ENCODE data around the gene BICC1. TPM values are rescaled to one million over a fixed set of nuclear protein-coding genes. Genes with fewer than 3 reads are reported as not detected.

The BICC1 gene
- total and polyA plus RNA-seq, 2 of the 8 experiments (the other 6 are each of a cell fraction or from before 2014, with no cell fraction given), result 0.20 to 0.73 TPM

DNA sequence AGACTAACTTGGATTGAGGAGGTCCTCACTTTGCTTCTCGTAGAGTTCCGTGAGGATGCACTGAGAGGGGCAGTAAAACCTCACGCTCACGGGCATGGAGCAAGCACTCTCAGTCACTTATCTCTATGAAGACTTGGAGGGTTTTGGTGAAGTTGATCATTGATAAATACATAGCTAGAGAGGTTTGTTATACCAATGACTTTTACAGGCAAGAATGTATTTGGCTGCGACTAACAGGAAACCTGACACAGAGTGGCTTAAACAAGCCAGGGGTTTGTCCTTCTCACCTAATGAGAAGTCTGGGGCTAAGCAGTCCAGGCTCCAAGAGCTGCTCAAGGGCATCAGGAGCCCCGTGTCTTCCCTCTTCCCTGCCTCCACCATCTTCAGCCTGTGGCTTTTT, 6.1 kb downstream of the BICC1 start:
- Histone ChIP-seq H3K56ac (replicated peaks; ENCODE audit: insufficient read length, low read depth, low read length) (no peak overlapping the region), H3K4me2 (ENCODE audit: insufficient read depth in 1 of 2, low read depth in 2 of 2, low read length in 2 of 2) (no peak overlapping the region), H3K4ac (replicated peaks; ENCODE audit: insufficient read length, low read depth, low read length) (no peak overlapping the region), H3K9me3 (ENCODE audit: insufficient read depth in 2 of 2, low read depth in 1 of 2, low read length in 1 of 2) (no peaks in the 10 kb centered on the region), H4K91ac (replicated peaks; ENCODE audit: insufficient read length, low read length) (no peak overlapping the region), H2BK15ac (ENCODE audit: low read length) (no peak overlapping the region), H3K36me3 (ENCODE audit: control insufficient read depth in 2 of 4, insufficient read depth in 4 of 4, low read length in 3 of 4) (no peaks in the 10 kb centered on the region), H4K5ac (ENCODE audit: insufficient read length, low read depth, low read length) (no peak overlapping the region), H3K23ac (ENCODE audit: insufficient read length) (no peak overlapping the region), H3K23me2 (ENCODE audit: low read depth, low read length) (peaks cover under 1% of the 10 kb centered on the region; the same call in 1 of the 2 replicates), H4K20me1 (replicated peaks in 1 of 2; ENCODE audit: control insufficient read depth in 1 of 2, insufficient read depth in 2 of 2, low read length in 2 of 2) (no peaks in the 10 kb centered on the region), H3K14ac (ENCODE audit: insufficient read length) (no peak overlapping the region), H2BK12ac (ENCODE audit: low read depth, low read length) (no peak overlapping the region), H2BK20ac (ENCODE audit: low read length) (no peak overlapping the region), H2AFZ (ENCODE audit: low read length) (no peak overlapping the region), H4K8ac (ENCODE audit: extremely low read depth, insufficient read depth, low read length) (no peak overlapping the region), H2BK5ac (ENCODE audit: low read depth, low read length) (no peak overlapping the region), H3K79me2 (ENCODE audit: control insufficient read depth in 1 of 2, insufficient read depth in 2 of 2, low read length in 2 of 2) (no peaks in the 10 kb centered on the region), H3K27ac (ENCODE audit: low read depth, low read length) (no peak overlapping the region), H3K9ac (replicated peaks in 1 of 4; ENCODE audit: extremely low read depth in 1 of 4, low read depth in 3 of 4, low read length in 3 of 4) (no peak overlapping the region), H2AK5ac (ENCODE audit: low read depth, low read length) (no peak overlapping the region), H3K79me1 (ENCODE audit: low read depth, low read length) (no peaks in the 10 kb centered on the region), H2BK120ac (replicated peaks; ENCODE audit: low read depth, low read length) (no peak overlapping the region), H3K4me3 (ENCODE audit: extremely low read depth in 1 of 4, insufficient read depth in 2 of 4, low read depth in 3 of 4, low read length in 4 of 4) (no peak overlapping the region), H3K4me1 (replicated peaks in 1 of 4; ENCODE audit: control insufficient read depth in 3 of 4, insufficient read depth in 4 of 4, low read length in 3 of 4) (peaks cover 0 to under 1% (median 0%) of the 10 kb centered on the region in 4 experiments; a peak in 2 of 7 replicates), H3K18ac (ENCODE audit: extremely low read depth, low read length) (no peak overlapping the region), H3K27me3 (replicated peaks in 1 of 4; ENCODE audit: control insufficient read depth in 3 of 4, extremely low read depth in 1 of 4, insufficient read depth in 3 of 4, low read length in 3 of 4) (peaks cover 0 to 12% (median 11%) of the 10 kb centered on the region in 4 experiments; a peak in 6 of 7 replicates)
- DNase-seq (ENCODE audit: low read depth in 1 of 2, low spot score in 2 of 2) (no peak), FAIRE-seq (no peak)
- WGBS, 2 experiments (ENCODE audit: extremely low coverage in 1 of 2, insufficient coverage in 1 of 2, insufficient read length in 1 of 2, insufficient replicate concordance in 2 of 2, low coverage in 1 of 2, low lambda C conversion rate in 2 of 2, missing lambda C conversion rate in 1 of 2), result 88% methylated on average over 6 of the region's 6 CpGs; no CpG with 5 or more reads in 1 of the 2 experiments
- CTCF ChIA-PET (ENCODE audit: partially characterized antibody), result interaction anchor here (1.1 to 2.0 kb wide), 3 partner anchors 9 to 15 kb away, joined by 3 to 6 read pairs (median 5); no protein-coding TSS in a partner anchor
- POLR2A ChIA-PET (ENCODE audit: partially characterized antibody), result no interaction called here
- TF ChIP-seq KDM1A (IDR thresholded peaks at IDR 0.05; ENCODE audit: borderline replicate concordance, low read length) (no peak), CTBP2 (IDR thresholded peaks at IDR 0.05; ENCODE audit: borderline replicate concordance, insufficient read depth, insufficient read length, low read length) (no peak), ASH2L (IDR thresholded peaks at IDR 0.05; ENCODE audit: low read length) (no peak), KDM4A (IDR thresholded peaks at IDR 0.05; ENCODE audit: low read depth, low read length, severe bottlenecking) (no peak), JUND (IDR thresholded peaks at IDR 0.05; ENCODE audit: low read length) (no peak), TBP (IDR thresholded peaks at IDR 0.05; ENCODE audit: low read depth, low read length) (no peak), CHD2 (IDR thresholded peaks at IDR 0.05; ENCODE audit: low read length) (no peak), RFX5 (IDR thresholded peaks at IDR 0.05; ENCODE audit: borderline replicate concordance, low read depth, low read length) (no peak), SP4 (IDR thresholded peaks at IDR 0.05; ENCODE audit: low read length) (no peak), RNF2 (IDR thresholded peaks at IDR 0.05; ENCODE audit: borderline replicate concordance, low read depth, low read length, missing control alignments, poor library complexity, severe bottlenecking) (no peak)
- TF ChIP-seq, protein P1, sequence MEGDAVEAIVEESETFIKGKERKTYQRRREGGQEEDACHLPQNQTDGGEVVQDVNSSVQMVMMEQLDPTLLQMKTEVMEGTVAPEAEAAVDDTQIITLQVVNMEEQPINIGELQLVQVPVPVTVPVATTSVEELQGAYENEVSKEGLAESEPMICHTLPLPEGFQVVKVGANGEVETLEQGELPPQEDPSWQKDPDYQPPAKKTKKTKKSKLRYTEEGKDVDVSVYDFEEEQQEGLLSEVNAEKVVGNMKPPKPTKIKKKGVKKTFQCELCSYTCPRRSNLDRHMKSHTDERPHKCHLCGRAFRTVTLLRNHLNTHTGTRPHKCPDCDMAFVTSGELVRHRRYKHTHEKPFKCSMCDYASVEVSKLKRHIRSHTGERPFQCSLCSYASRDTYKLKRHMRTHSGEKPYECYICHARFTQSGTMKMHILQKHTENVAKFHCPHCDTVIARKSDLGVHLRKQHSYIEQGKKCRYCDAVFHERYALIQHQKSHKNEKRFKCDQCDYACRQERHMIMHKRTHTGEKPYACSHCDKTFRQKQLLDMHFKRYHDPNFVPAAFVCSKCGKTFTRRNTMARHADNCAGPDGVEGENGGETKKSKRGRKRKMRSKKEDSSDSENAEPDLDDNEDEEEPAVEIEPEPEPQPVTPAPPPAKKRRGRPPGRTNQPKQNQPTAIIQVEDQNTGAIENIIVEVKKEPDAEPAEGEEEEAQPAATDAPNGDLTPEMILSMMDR (IDR thresholded peaks at IDR 0.05; ENCODE audit: control extremely low read depth in 1 of 3, insufficient read depth in 1 of 3, low read depth in 1 of 3, low read length in 3 of 3), result no peak
